ENCODE measurements around the gene MSGN1. TPM values are rescaled to one million over a fixed set of nuclear protein-coding genes. Genes with fewer than 3 reads are reported as not detected.

The MSGN1 gene
- total and polyA plus RNA-seq, 2 of the 4 experiments (the other 2 are of a cell fraction), result not detected

- intact Hi-C loops (cut with micrococcal nuclease), result no loop called here
These were observed 12.8 kb upstream of the MSGN1 start for GRCh38 chr2:17803497-17803896.

More at GRCh38 chr2:17803497-17803896, 12.8 kb upstream of the MSGN1 start:
- no peak overlapping the region for H2AK5ac ChIP-seq (ENCODE audit: low read depth, low read length)
- CTCF ChIA-PET, result interaction anchor here (0.7 kb wide), 1 partner anchor 9 kb away, joined by 4 read pairs; no protein-coding TSS in a partner anchor
- H3K4me2 ChIP-seq (ENCODE audit: low read depth, low read length), result no peak overlapping the region
- no peak overlapping the region for H2AFZ ChIP-seq (replicated peaks; ENCODE audit: low read length, poor library complexity)
- POLR2A ChIA-PET (ENCODE audit: unreplicated experiment), result no interaction called here
- no peak overlapping the region for H2BK5ac ChIP-seq (ENCODE audit: low read depth, low read length, poor library complexity, severe bottlenecking)
- H2BK15ac ChIP-seq (ENCODE audit: low read depth, low read length), result no peak overlapping the region
- no peak overlapping the region for H4K5ac ChIP-seq (ENCODE audit: low read depth, low read length)
- DNase-seq, result no peak
- H3K79me1 ChIP-seq (ENCODE audit: low read depth in 1 of 2, low read length in 2 of 2), result no peaks in the 10 kb centered on the region
- no peak overlapping the region for H3K18ac ChIP-seq (ENCODE audit: low read depth, low read length)
- no peak overlapping the region for H4K91ac ChIP-seq (ENCODE audit: insufficient read depth, low read depth, low read length)
- BruUV-seq (replicated peaks), result no TSS peak
- H3K23ac ChIP-seq (ENCODE audit: low read depth, low read length), result no peak overlapping the region
- no peak overlapping the region for H3K56ac ChIP-seq (ENCODE audit: extremely low read depth, insufficient read depth, low read length)
- H3K4me3 ChIP-seq (ENCODE audit: insufficient read depth, low read depth, low read length), result no peak overlapping the region
- no CpG with 5 or more reads among the region's 3 CpGs for WGBS, 2 experiments (ENCODE audit: extremely low coverage in 2 of 2, insufficient read length in 1 of 2)
- H2AK9ac ChIP-seq (replicated peaks; ENCODE audit: low read depth, low read length, poor library complexity), result no peak overlapping the region
- no peaks in the 10 kb centered on the region for H4K20me1 ChIP-seq (ENCODE audit: insufficient read depth, low read length)
- dilution Hi-C loops (cut with HindIII; ENCODE audit: low sequenced_read_pairs, unreplicated experiment), result no loop called here
- H3K14ac ChIP-seq (replicated peaks; ENCODE audit: low read depth, low read length), result no peak overlapping the region
- no peaks in the 10 kb centered on the region for H3K9me1 ChIP-seq (ENCODE audit: insufficient read depth, low read length)
- in situ Hi-C loops (cut with MboI; ENCODE audit: low sequenced_read_pairs), result no loop called here
- H4K8ac ChIP-seq (ENCODE audit: low read depth in 2 of 2, low read length in 2 of 2), result no peak overlapping the region
- no peaks in the 10 kb centered on the region for H3K4me1 ChIP-seq (ENCODE audit: control insufficient read depth, insufficient read depth, low read length)
- H3K27me3 ChIP-seq (ENCODE audit: control insufficient read depth, insufficient read depth, low read length), result peaks cover 13% of the 10 kb centered on the region
- TF ChIP-seq RFX5 (IDR thresholded peaks at IDR 0.05; ENCODE audit: low read depth, low read length), result no peak
- no peak for TF ChIP-seq RAD21 (IDR thresholded peaks at IDR 0.05; ENCODE audit: low read length)
- TF ChIP-seq RCOR1 (IDR thresholded peaks at IDR 0.05; ENCODE audit: insufficient replicate concordance, low read length), result no peak
- TF ChIP-seq NFE2L2 (IDR thresholded peaks at IDR 0.05; ENCODE audit: low read depth, low read length), result no peak
- TF ChIP-seq CTCF (conservative IDR thresholded peaks at IDR 0.05; ENCODE audit: low read depth, low read length), result no peak
- no peak for TF ChIP-seq MXI1 (IDR thresholded peaks at IDR 0.05; ENCODE audit: borderline replicate concordance, low read depth, low read length)
- no peak for TF ChIP-seq MAZ (IDR thresholded peaks at IDR 0.05; ENCODE audit: borderline replicate concordance, low read depth, low read length)
- TF ChIP-seq MAFK (IDR thresholded peaks at IDR 0.05; ENCODE audit: low read depth, low read length), result no peak
- no peak for TF ChIP-seq CHD1 (IDR thresholded peaks at IDR 0.05; ENCODE audit: low read depth, low read length)
- no peak for TF ChIP-seq BHLHE40 (IDR thresholded peaks at IDR 0.05; ENCODE audit: low read depth, low read length)
- TF ChIP-seq POLR2A (IDR thresholded peaks at IDR 0.05; ENCODE audit: low read depth, low read length), result no peak
- TF ChIP-seq FOS (IDR thresholded peaks at IDR 0.05; ENCODE audit: low read depth, low read length), result no peak
- TF ChIP-seq USF2 (IDR thresholded peaks at IDR 0.05; ENCODE audit: low read depth, low read length), result no peak
- no peak for TF ChIP-seq ELK1 (IDR thresholded peaks at IDR 0.05; ENCODE audit: borderline replicate concordance, low read depth, low read length)
- no peak for TF ChIP-seq SMC3 (IDR thresholded peaks at IDR 0.05; ENCODE audit: low read depth, low read length)
- TF ChIP-seq CEBPB (IDR thresholded peaks at IDR 0.05; ENCODE audit: low read depth, low read length), result no peak
- no peak overlapping the region for H2BK20ac ChIP-seq (ENCODE audit: low read depth, low read length)
- H3K36me3 ChIP-seq (ENCODE audit: control insufficient read depth, insufficient read depth, low read length), result no peaks in the 10 kb centered on the region
- H3K9me3 ChIP-seq (ENCODE audit: control insufficient read depth, insufficient read depth, low read length), result no peaks in the 10 kb centered on the region
- no peak overlapping the region for H3K27ac ChIP-seq (ENCODE audit: insufficient read depth, low read length)
- no peak overlapping the region for H2BK120ac ChIP-seq (ENCODE audit: low read depth, low read length)
- H3K9ac ChIP-seq (ENCODE audit: low read depth, low read length), result no peak overlapping the region
- no peak overlapping the region for H3K4ac ChIP-seq (ENCODE audit: low read depth, low read length)
- ATAC-seq (ENCODE audit: low read depth), result no peak
